Testis (tissue), 2 donors: ENCODE results near the gene FMNL3.

ENCODE experiments used
- POLR2A ChIP-seq: fragments of 450-650 bp; IDR thresholded peaks from one replicate; pipeline ENCODE4 v1.6.1; 2017; ENCODE audit warnings: antibody characterized with exemption, mild to moderate bottlenecking, moderate library complexity
- TF ChIP-seq, protein P1 (sequence below), 3 experiments: fragments of 450-650 bp in 2 of 3; fragments of 200-600 bp in 1 of 3; sonication (generic) in 1 of 3; IDR thresholded peaks; one replicate each; pipeline ENCODE4 v1.5.1; 2016 to 2019; ENCODE audit warnings: antibody characterized with exemption in 3 of 3, mild to moderate bottlenecking in 2 of 3, moderate library complexity in 1 of 3

- TF ChIP-seq POLR2A, result no peak
- TF ChIP-seq, protein P1, sequence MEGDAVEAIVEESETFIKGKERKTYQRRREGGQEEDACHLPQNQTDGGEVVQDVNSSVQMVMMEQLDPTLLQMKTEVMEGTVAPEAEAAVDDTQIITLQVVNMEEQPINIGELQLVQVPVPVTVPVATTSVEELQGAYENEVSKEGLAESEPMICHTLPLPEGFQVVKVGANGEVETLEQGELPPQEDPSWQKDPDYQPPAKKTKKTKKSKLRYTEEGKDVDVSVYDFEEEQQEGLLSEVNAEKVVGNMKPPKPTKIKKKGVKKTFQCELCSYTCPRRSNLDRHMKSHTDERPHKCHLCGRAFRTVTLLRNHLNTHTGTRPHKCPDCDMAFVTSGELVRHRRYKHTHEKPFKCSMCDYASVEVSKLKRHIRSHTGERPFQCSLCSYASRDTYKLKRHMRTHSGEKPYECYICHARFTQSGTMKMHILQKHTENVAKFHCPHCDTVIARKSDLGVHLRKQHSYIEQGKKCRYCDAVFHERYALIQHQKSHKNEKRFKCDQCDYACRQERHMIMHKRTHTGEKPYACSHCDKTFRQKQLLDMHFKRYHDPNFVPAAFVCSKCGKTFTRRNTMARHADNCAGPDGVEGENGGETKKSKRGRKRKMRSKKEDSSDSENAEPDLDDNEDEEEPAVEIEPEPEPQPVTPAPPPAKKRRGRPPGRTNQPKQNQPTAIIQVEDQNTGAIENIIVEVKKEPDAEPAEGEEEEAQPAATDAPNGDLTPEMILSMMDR (IDR thresholded peaks at IDR 0.05), result no peak
Measured at GRCh38 chr12:49675137-49675536, 32.1 kb downstream of the FMNL3 start.
